Measurements from ENCODE around the gene TNNT2. TPM values are rescaled to one million over a fixed set of nuclear protein-coding genes. Genes with fewer than 3 reads are reported as not detected.

The TNNT2 gene
- total and polyA plus RNA-seq, 2 donors (not counting 1 experiment from before 2014, with no cell fraction given): not detected

DNA sequence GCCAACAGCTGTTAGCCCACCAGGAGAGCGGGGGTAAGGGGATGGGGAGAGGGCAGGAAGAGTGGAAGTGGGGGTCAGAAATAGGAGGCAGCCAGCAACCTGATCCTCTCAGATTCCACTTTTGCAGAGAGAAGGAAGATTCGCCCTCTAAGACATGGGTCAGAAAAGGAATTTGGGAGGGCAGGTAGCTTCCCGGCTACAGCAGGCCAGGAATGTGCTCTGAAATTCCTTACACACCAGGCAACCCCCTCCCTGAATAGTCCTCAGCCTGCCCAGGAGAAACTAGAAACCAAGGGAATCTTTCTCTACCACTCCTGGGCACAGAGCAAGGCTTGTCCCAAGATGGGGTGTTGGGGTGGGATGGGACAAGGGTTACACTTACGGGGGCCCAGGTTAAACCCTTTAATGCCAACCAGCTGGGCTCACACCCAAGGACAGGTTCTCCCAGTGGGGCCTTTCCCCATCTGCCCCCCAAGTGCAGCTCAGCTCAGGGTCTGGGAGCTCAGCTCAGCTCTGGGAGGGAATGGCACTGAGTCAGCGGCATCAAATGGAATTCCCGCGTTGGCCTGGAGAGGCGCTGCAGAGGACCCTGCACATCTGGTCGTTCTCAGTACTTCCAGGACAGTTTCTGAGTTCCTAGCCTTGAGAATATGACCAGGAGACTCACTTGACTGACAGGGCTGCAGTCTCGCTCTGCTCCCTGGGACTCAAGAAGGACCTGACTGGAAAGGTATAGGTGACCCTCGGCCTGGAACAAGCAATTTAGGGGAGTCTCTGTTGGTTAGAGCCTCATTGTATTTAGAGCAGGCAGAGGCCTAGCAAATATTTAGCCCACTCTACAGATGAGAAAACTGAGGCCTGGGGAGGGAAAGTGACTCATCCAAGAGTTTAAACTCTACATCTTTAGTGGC, 761 bp downstream of the TNNT2 start:
- ATAC-seq (ENCODE audit: low read depth): no peak
- H3K4me3 Mint-ChIP-seq: no peak overlapping the region
- Histone ChIP-seq H3K79me2 (ENCODE audit: control insufficient read depth, insufficient read depth, low read length) (no peaks in the 10 kb centered on the region), H3K4me2 (replicated peaks; ENCODE audit: low read depth, low read length, poor library complexity, severe bottlenecking) (no peak overlapping the region), H3K36me3 (replicated peaks in 1 of 2; ENCODE audit: control extremely low read depth in 1 of 2, control insufficient read depth in 1 of 2, extremely low read depth in 1 of 2, insufficient read depth in 2 of 2, low read length in 1 of 2) (no peaks in the 10 kb centered on the region), H3K9ac (ENCODE audit: low read length) (no peak overlapping the region), H3K4me1 (ENCODE audit: control insufficient read depth in 2 of 2, insufficient read depth in 2 of 2, low read length in 2 of 2) (no peaks in the 10 kb centered on the region), H3K27ac (ENCODE audit: low read length in 2 of 2) (no peak overlapping the region), H2AFZ (ENCODE audit: insufficient read depth, low read depth, low read length, poor library complexity, severe bottlenecking) (no peak overlapping the region), H3K9me3 (ENCODE audit: control extremely low read depth in 1 of 3, control insufficient read depth in 2 of 3, insufficient read depth in 1 of 3, low read length in 2 of 3) (no peaks in the 10 kb centered on the region), H3K27me3 (replicated peaks in 1 of 4; ENCODE audit: control extremely low read depth in 1 of 4, control insufficient read depth in 3 of 4, insufficient read depth in 4 of 4, low read length in 3 of 4) (peaks cover 0 to 2% (median 0%) of the 10 kb centered on the region in 4 experiments), H3K4me3 (ENCODE audit: control extremely low read depth in 1 of 5, extremely low read depth in 1 of 5, insufficient read depth in 1 of 5, low read depth in 2 of 5, low read length in 4 of 5) (no peak overlapping the region), H4K20me1 (ENCODE audit: control insufficient read depth, insufficient read depth, low read length, poor library complexity, severe bottlenecking) (no peaks in the 10 kb centered on the region)
- ChIA-PET POLR2A (no interaction called here), CTCF (no interaction called here)
- intact Hi-C loops (cut with micrococcal nuclease): no loop called here
- H3K4me1 Mint-ChIP-seq: no peaks in the 10 kb centered on the region
- TF ChIP-seq, protein P1, sequence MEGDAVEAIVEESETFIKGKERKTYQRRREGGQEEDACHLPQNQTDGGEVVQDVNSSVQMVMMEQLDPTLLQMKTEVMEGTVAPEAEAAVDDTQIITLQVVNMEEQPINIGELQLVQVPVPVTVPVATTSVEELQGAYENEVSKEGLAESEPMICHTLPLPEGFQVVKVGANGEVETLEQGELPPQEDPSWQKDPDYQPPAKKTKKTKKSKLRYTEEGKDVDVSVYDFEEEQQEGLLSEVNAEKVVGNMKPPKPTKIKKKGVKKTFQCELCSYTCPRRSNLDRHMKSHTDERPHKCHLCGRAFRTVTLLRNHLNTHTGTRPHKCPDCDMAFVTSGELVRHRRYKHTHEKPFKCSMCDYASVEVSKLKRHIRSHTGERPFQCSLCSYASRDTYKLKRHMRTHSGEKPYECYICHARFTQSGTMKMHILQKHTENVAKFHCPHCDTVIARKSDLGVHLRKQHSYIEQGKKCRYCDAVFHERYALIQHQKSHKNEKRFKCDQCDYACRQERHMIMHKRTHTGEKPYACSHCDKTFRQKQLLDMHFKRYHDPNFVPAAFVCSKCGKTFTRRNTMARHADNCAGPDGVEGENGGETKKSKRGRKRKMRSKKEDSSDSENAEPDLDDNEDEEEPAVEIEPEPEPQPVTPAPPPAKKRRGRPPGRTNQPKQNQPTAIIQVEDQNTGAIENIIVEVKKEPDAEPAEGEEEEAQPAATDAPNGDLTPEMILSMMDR (IDR thresholded peaks at IDR 0.05): no peak
- TF ChIP-seq EZH2 (IDR thresholded peaks at IDR 0.05; ENCODE audit: borderline replicate concordance, insufficient read depth, low read depth, low read length, poor library complexity, severe bottlenecking): no peak
- peaks cover 30% of the 10 kb centered on the region for H3K27me3 Mint-ChIP-seq
- 25% methylated on average over 6 of the region's 11 CpGs for WGBS (ENCODE audit: insufficient coverage)
- H3K27ac Mint-ChIP-seq: no peak overlapping the region
- no peak for DNase-seq
- H3K9me3 Mint-ChIP-seq (ENCODE audit: insufficient read depth): no peaks in the 10 kb centered on the region

DNA sequence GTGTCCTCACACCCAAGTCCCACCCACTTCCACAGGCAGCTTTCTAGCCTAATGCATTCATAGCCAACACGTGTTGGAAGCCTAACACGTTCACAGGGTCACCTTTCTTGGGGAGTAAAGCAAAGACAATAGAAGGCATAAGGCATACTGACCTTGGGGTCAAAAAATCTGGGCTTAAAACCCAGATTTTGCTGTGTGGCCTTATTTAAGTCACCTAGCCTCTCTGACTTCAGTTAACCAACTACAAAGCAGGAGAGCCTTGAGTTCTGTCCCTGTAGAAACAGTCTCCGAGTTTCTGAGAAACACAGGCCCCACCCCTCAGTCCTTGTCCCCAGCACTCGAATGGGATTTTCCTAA, 1.4 kb downstream of the TNNT2 start:
- Histone ChIP-seq H3K27ac (ENCODE audit: low read length in 2 of 2) (no peak overlapping the region), H3K27me3 (replicated peaks in 1 of 4; ENCODE audit: control extremely low read depth in 1 of 4, control insufficient read depth in 3 of 4, insufficient read depth in 4 of 4, low read length in 3 of 4) (peaks cover 0 to 2% (median 0%) of the 10 kb centered on the region in 4 experiments), H4K20me1 (ENCODE audit: control insufficient read depth, insufficient read depth, low read length, poor library complexity, severe bottlenecking) (no peaks in the 10 kb centered on the region), H2AFZ (ENCODE audit: insufficient read depth, low read depth, low read length, poor library complexity, severe bottlenecking) (no peak overlapping the region), H3K9ac (ENCODE audit: low read length) (no peak overlapping the region), H3K9me3 (ENCODE audit: control extremely low read depth in 1 of 3, control insufficient read depth in 2 of 3, insufficient read depth in 1 of 3, low read length in 2 of 3) (no peaks in the 10 kb centered on the region), H3K4me1 (ENCODE audit: control insufficient read depth in 2 of 2, insufficient read depth in 2 of 2, low read length in 2 of 2) (no peaks in the 10 kb centered on the region), H3K79me2 (ENCODE audit: control insufficient read depth, insufficient read depth, low read length) (no peaks in the 10 kb centered on the region), H3K36me3 (replicated peaks in 1 of 2; ENCODE audit: control extremely low read depth in 1 of 2, control insufficient read depth in 1 of 2, extremely low read depth in 1 of 2, insufficient read depth in 2 of 2, low read length in 1 of 2) (no peaks in the 10 kb centered on the region), H3K4me3 (ENCODE audit: control extremely low read depth in 1 of 5, extremely low read depth in 1 of 5, insufficient read depth in 1 of 5, low read depth in 2 of 5, low read length in 4 of 5) (no peak overlapping the region), H3K4me2 (replicated peaks; ENCODE audit: low read depth, low read length, poor library complexity, severe bottlenecking) (no peak overlapping the region)
- TF ChIP-seq, protein P1 (IDR thresholded peaks at IDR 0.05): no peak
- Mint-ChIP-seq H3K27me3 (peaks cover 30% of the 10 kb centered on the region), H3K4me1 (no peaks in the 10 kb centered on the region), H3K27ac (no peak overlapping the region), H3K4me3 (no peak overlapping the region), H3K9me3 (ENCODE audit: insufficient read depth) (no peaks in the 10 kb centered on the region)
- POLR2A ChIA-PET: no interaction called here
- intact Hi-C loops (cut with micrococcal nuclease): no loop called here
- DNase-seq (no peak), ATAC-seq (ENCODE audit: low read depth) (no peak)
- 17% methylated on average over 2 of the region's 4 CpGs for WGBS (ENCODE audit: insufficient coverage)
- CTCF ChIA-PET: no interaction called here

All from B cell (primary cell).